ENCODE data around the gene AOC2.

The AOC2 gene

GRCh38 chr17:42797067-42798007, 47.0 kb upstream of the AOC2 start:
- Histone ChIP-seq H3K4me2 (ENCODE audit: low read length) (peak overlapping the region; percentile 68), H3K27ac (ENCODE audit: low read length) (no peak overlapping the region), H3K9ac (ENCODE audit: low read length) (no peak overlapping the region), H2AFZ (ENCODE audit: low read depth, low read length) (no peak overlapping the region), H3K4me1 (ENCODE audit: low read length) (peaks cover 6% of the 10 kb centered on the region), H3K79me2 (ENCODE audit: low read length) (no peaks in the 10 kb centered on the region), H3K36me3 (replicated peaks; ENCODE audit: low read depth, low read length) (no peaks in the 10 kb centered on the region), H3K4me3 (ENCODE audit: low read length) (peak overlapping the region; percentile 94), H3K9me3 (ENCODE audit: insufficient read depth, low read length) (no peaks in the 10 kb centered on the region), H3K27me3 (ENCODE audit: low read depth, low read length) (no peaks in the 10 kb centered on the region), H4K20me1 (ENCODE audit: insufficient read depth, low read length) (no peaks in the 10 kb centered on the region)
- no peak for TF ChIP-seq EZH2phosphoT487 (IDR thresholded peaks at IDR 0.05; ENCODE audit: low read depth)
- TF ChIP-seq CTCF (IDR thresholded peaks at IDR 0.05; ENCODE audit: low read depth, low read length), result no peak

- no peak for TF ChIP-seq CTCF (IDR thresholded peaks at IDR 0.05; ENCODE audit: low read depth, low read length)
- TF ChIP-seq EZH2phosphoT487 (IDR thresholded peaks at IDR 0.05; ENCODE audit: low read depth), result no peak
- no peaks in the 10 kb centered on the region for H3K79me2 ChIP-seq (ENCODE audit: low read length)
- no peak overlapping the region for H3K27ac ChIP-seq (ENCODE audit: low read length)
- no peaks in the 10 kb centered on the region for H3K9me3 ChIP-seq (ENCODE audit: insufficient read depth, low read length)
- H2AFZ ChIP-seq (ENCODE audit: low read depth, low read length), result peak overlapping the region; percentile 91
- peaks cover 6% of the 10 kb centered on the region for H3K4me1 ChIP-seq (ENCODE audit: low read length)
- no peaks in the 10 kb centered on the region for H4K20me1 ChIP-seq (ENCODE audit: insufficient read depth, low read length)
- peak overlapping the region; percentile 70 for H3K9ac ChIP-seq (ENCODE audit: low read length)
- H3K4me2 ChIP-seq (ENCODE audit: low read length), result peak overlapping the region; percentile 68
- no peaks in the 10 kb centered on the region for H3K36me3 ChIP-seq (replicated peaks; ENCODE audit: low read depth, low read length)
- peak overlapping the region; percentile 94 for H3K4me3 ChIP-seq (ENCODE audit: low read length)
- H3K27me3 ChIP-seq (ENCODE audit: low read depth, low read length), result no peaks in the 10 kb centered on the region
Measured at GRCh38 chr17:42798011-42798382, 46.4 kb upstream of the AOC2 start.

GRCh38 chr17:42798383-42799380, 45.7 kb upstream of the AOC2 start, which contains the start of the genes CNTD1 and COA3:
Gene CNTD1, plus strand, starts transcription at chr17:42798861. Its CDS starts 207 bp downstream, at chr17:42799068.
Gene COA3, minus strand, starts transcription at chr17:42798704. Its CDS starts 23 bp downstream, at chr17:42798681.
- H3K27me3 ChIP-seq (ENCODE audit: low read depth, low read length), result no peaks in the 10 kb centered on the region
- H3K4me3 ChIP-seq (ENCODE audit: low read length), result peak within 1 kb of the TSS; percentile 94
- no peak for TF ChIP-seq CTCF (IDR thresholded peaks at IDR 0.05; ENCODE audit: low read depth, low read length)
- no peak for TF ChIP-seq EZH2phosphoT487 (IDR thresholded peaks at IDR 0.05; ENCODE audit: low read depth)
- H3K36me3 ChIP-seq (replicated peaks; ENCODE audit: low read depth, low read length), result no peaks in the 10 kb centered on the region
- peak within 1 kb of the TSS; percentile 91 for H2AFZ ChIP-seq (ENCODE audit: low read depth, low read length)
- H3K9ac ChIP-seq (ENCODE audit: low read length), result peak within 1 kb of the TSS; percentile 70
- no peaks in the 10 kb centered on the region for H3K79me2 ChIP-seq (ENCODE audit: low read length)
- peak within 1 kb of the TSS; percentile 68 for H3K4me2 ChIP-seq (ENCODE audit: low read length)
- no peak within 1 kb of the TSS for H3K27ac ChIP-seq (ENCODE audit: low read length)
- H4K20me1 ChIP-seq (ENCODE audit: insufficient read depth, low read length), result no peaks in the 10 kb centered on the region
- H3K4me1 ChIP-seq (ENCODE audit: low read length), result peaks cover 6% of the 10 kb centered on the region
- no peaks in the 10 kb centered on the region for H3K9me3 ChIP-seq (ENCODE audit: insufficient read depth, low read length)
